Liver (tissue), 9 donors: ENCODE results near the gene TOGARAM2. TPM values are rescaled to one million over a fixed set of nuclear protein-coding genes. Genes with fewer than 3 reads are reported as not detected.

Source experiments
- DNase-seq: peaks from one replicate; pipeline ENCODE4 v3.0.0-alpha.2; 2017; ENCODE audit warnings: low spot score
- H3K27ac ChIP-seq, 2 donors: one replicate each; pipeline ENCODE4 v1.7.0; 2013; ENCODE audit warnings: inconsistent platforms in 2 of 2, low read length in 2 of 2, control low read depth in 1 of 2, low read depth in 1 of 2, mild to moderate bottlenecking in 1 of 2
- H3K27me3 ChIP-seq, 4 donors: one replicate each; pipeline versions ENCODE4 v1.6.1 to v1.7.0; 2013; ENCODE audit warnings: low read length in 3 of 4, inconsistent platforms in 1 of 4, mild to moderate bottlenecking in 1 of 4, moderate library complexity in 1 of 4; ENCODE audit not compliant: control insufficient read depth in 4 of 4, insufficient read depth in 4 of 4
- H3K36me3 ChIP-seq, 4 donors: one replicate each; pipeline versions ENCODE4 v1.6.1 to v1.7.0; 2013; ENCODE audit warnings: low read length in 3 of 4, mild to moderate bottlenecking in 3 of 4, low read depth in 1 of 4, moderate library complexity in 1 of 4; ENCODE audit not compliant: control insufficient read depth in 4 of 4, insufficient read depth in 3 of 4
- H3K4me1 ChIP-seq, 4 donors: one replicate each; pipeline versions ENCODE4 v1.6.1 to v1.7.0; 2013; ENCODE audit warnings: low read length in 3 of 4, mild to moderate bottlenecking in 3 of 4, moderate library complexity in 1 of 4; ENCODE audit not compliant: control insufficient read depth in 4 of 4, insufficient read depth in 4 of 4
- H3K4me3 ChIP-seq, 3 donors: one replicate each; pipeline versions ENCODE4 v1.6.1 to v1.7.0; 2013; ENCODE audit warnings: low read length in 3 of 3, control low read depth in 1 of 3, low read depth in 1 of 3, mild to moderate bottlenecking in 1 of 3
- H3K9ac ChIP-seq, 2 donors: one replicate each; pipeline ENCODE4 v1.7.0; 2013; ENCODE audit warnings: low read length in 2 of 2, mild to moderate bottlenecking in 2 of 2, moderate library complexity in 2 of 2, control low read depth in 1 of 2, low read depth in 1 of 2
- H3K9me3 ChIP-seq, 4 donors: one replicate each; pipeline versions ENCODE4 v1.6.1 to v1.7.0; 2013; ENCODE audit warnings: low read length in 3 of 4; ENCODE audit not compliant: control insufficient read depth in 4 of 4
- CTCF ChIP-seq: fragments of 150-350 bp; IDR thresholded peaks from 2 replicates; pipeline ENCODE4 v1.5.1; 2017; ENCODE audit warnings: improper control_type of control experiment, low read depth, low read length; ENCODE audit not compliant: missing input control
- EGR1 ChIP-seq, 2 donors: IDR thresholded peaks; 2 replicates each; pipeline ENCODE4 v1.6.1; 2016 to 2018; ENCODE audit warnings: antibody characterized with exemption in 2 of 2, low read depth in 2 of 2
- FOXA2 ChIP-seq: IDR thresholded peaks from 2 replicates; pipeline ENCODE4 v1.6.1; 2016; ENCODE audit warnings: antibody characterized with exemption
- GABPA ChIP-seq, 2 donors: IDR thresholded peaks in 1 of 2; conservative IDR thresholded peaks in 1 of 2; 2 replicates each; pipeline ENCODE4 v1.6.1; 2016; ENCODE audit warnings: antibody characterized with exemption in 2 of 2, mild to moderate bottlenecking in 1 of 2, moderate library complexity in 1 of 2
- HNF4A ChIP-seq, 2 donors: conservative IDR thresholded peaks; 2 replicates each; pipeline ENCODE4 v1.6.1; 2016; ENCODE audit warnings: antibody characterized with exemption in 2 of 2, mild to moderate bottlenecking in 2 of 2
- JUND ChIP-seq, 2 donors: IDR thresholded peaks; 2 replicates each; pipeline ENCODE4 v1.6.1; 2016; ENCODE audit warnings: antibody characterized with exemption in 2 of 2
- NR2F2 ChIP-seq: IDR thresholded peaks from 2 replicates; pipeline ENCODE4 v1.6.1; 2016; ENCODE audit warnings: antibody characterized with exemption
- RAD21 ChIP-seq, 2 donors: IDR thresholded peaks; 2 replicates each; pipeline ENCODE4 v1.6.1; 2016; ENCODE audit warnings: antibody characterized with exemption in 2 of 2, mild to moderate bottlenecking in 2 of 2
- REST ChIP-seq: IDR thresholded peaks from 2 replicates; pipeline ENCODE4 v1.6.1; 2016; ENCODE audit warnings: antibody characterized with exemption, mild to moderate bottlenecking
- RXRA ChIP-seq, 2 donors: IDR thresholded peaks; 2 replicates each; pipeline ENCODE4 v1.6.1; 2017 to 2018; ENCODE audit warnings: antibody characterized with exemption in 2 of 2, mild to moderate bottlenecking in 1 of 2
- SP1 ChIP-seq: IDR thresholded peaks from 2 replicates; pipeline ENCODE4 v1.6.1; 2018; ENCODE audit warnings: antibody characterized with exemption, mild to moderate bottlenecking
- TAF1 ChIP-seq: conservative IDR thresholded peaks from 2 replicates; pipeline ENCODE4 v1.6.1; 2016; ENCODE audit warnings: antibody characterized with exemption, mild to moderate bottlenecking
- YY1 ChIP-seq: IDR thresholded peaks from 2 replicates; pipeline ENCODE4 v1.6.1; 2016; ENCODE audit warnings: antibody characterized with exemption, mild to moderate bottlenecking
- WGBS: extraction: QIAGEN DNeasy Blood & Tissue Kit; methylation state at CpG from one replicate; pipeline ENCODE4 v1.1.7; 2013; 5-methylcytosine and 5-hydroxymethylcytosine counted together
- polyA plus RNA-seq, 2 donors: library from polyadenylated mRNA; stranded (reverse) in 1 of 2; unstranded in 1 of 2; fragments of 200-250 nt in 1 of 2; fragments of >200 nt in 1 of 2; fragmentation: Nextera tagmentation in 1 of 2; extraction: Ambion mirVana in 1 of 2; gene quantifications; one replicate each; pipeline versions ENCODE4 v1.2.1 to v1.2.3, GENCODE V29; 2013 to 2015
- total RNA-seq, 2 donors: library from RNA; depleted of rRNA; stranded (reverse); fragments of >200 nt; gene quantifications; one replicate each; pipeline ENCODE4 v1.2.3, GENCODE V29; 2014
- TF ChIP-seq, protein P1 (sequence below): IDR thresholded peaks from 2 replicates; pipeline ENCODE4 v1.6.1; 2016; ENCODE audit warnings: antibody characterized with exemption
- donor health status: healthy.
- donor health status: healthy.
- donor health status: healthy.
- donor health status: healthy.
- donor health status: healthy.

Gene TOGARAM2
- total and polyA plus RNA-seq, 4 donors, result 0.15 to 0.42 (median 0.19) TPM; not detected in 1

DNA sequence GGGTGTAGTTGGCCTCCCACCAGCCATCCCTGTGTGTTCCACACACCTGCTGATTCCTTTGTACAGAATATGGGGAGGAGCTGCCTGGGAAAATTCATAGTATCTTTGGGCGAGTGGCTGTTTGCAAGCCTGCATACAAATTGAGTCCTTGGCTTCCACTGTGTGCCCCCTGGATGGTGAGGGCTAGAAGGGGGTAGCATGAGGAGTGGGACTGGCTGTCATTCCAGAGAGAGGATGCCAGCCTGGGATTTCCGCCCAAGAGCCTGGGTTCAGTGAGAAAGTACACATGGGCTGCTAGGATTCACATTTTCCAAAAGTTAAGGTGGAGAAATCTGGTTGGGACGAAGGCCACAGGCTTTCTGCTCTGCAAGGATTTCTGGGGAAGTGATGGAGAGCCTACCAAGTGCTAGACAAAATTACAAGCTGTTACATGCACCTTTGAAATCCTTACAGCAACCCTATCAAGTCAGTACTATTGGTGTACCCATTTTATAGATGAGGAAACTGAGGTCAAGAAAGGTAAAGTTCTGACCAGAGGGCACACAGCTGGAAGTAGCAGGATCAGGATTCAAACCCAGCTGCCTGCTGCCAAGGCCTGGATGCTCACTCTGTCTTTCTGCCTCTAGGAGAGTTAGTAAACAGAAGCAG lies 606 bp upstream of the TOGARAM2 start:
- TF ChIP-seq FOXA2, result no peak
- TF ChIP-seq NR2F2, result no peak
- TF ChIP-seq HNF4A (conservative IDR thresholded peaks at IDR 0.05), result no peak
- TF ChIP-seq RXRA (IDR thresholded peaks at IDR 0.05), result no peak
- H3K4me1 ChIP-seq, result no peaks in the 10 kb centered on the region
- no peaks in the 10 kb centered on the region for H3K36me3 ChIP-seq
- no peak overlapping the region for H3K4me3 ChIP-seq
- H3K27ac ChIP-seq, result no peak overlapping the region
- H3K9me3 ChIP-seq, result no peaks in the 10 kb centered on the region
- DNase-seq, result no peak
- H3K9ac ChIP-seq, result no peak overlapping the region
- H3K27me3 ChIP-seq, result no peaks in the 10 kb centered on the region
- 91% methylated on average over 3 of the region's 3 CpGs for whole genome bisulfite sequencing

- no peaks in the 10 kb centered on the region for H3K9me3 ChIP-seq
- 81% methylated on average over 11 of the region's 11 CpGs for WGBS
- no peaks in the 10 kb centered on the region for H3K27me3 ChIP-seq
- no peaks in the 10 kb centered on the region for H3K36me3 ChIP-seq
- H3K4me3 ChIP-seq, result no peak overlapping the region
- no peak for TF ChIP-seq YY1
- TF ChIP-seq, protein P1, sequence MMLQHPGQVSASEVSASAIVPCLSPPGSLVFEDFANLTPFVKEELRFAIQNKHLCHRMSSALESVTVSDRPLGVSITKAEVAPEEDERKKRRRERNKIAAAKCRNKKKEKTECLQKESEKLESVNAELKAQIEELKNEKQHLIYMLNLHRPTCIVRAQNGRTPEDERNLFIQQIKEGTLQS, result no peak
- no peak for TF ChIP-seq SP1
- no peak for TF ChIP-seq TAF1
- no peak for TF ChIP-seq EGR1 (IDR thresholded peaks at IDR 0.05; ENCODE audit: low read depth in 2 of 2)
- no peak for TF ChIP-seq RXRA (IDR thresholded peaks at IDR 0.05)
- TF ChIP-seq RAD21 (IDR thresholded peaks at IDR 0.05), result no peak
- no peak for TF ChIP-seq CTCF
- TF ChIP-seq JUND (IDR thresholded peaks at IDR 0.05), result no peak
- TF ChIP-seq GABPA (IDR thresholded peaks at IDR 0.05 in 1 of 2, conservative IDR thresholded peaks at IDR 0.05 in 1 of 2), result no peak
- no peak for TF ChIP-seq FOXA2
- TF ChIP-seq REST, result no peak
- TF ChIP-seq NR2F2, result no peak
- no peaks in the 10 kb centered on the region for H3K4me1 ChIP-seq
- no peak for DNase-seq
- H3K27ac ChIP-seq, result no peak overlapping the region
- H3K9ac ChIP-seq, result no peak overlapping the region
Observed at GRCh38 chr2:28981620-28982376, 700 bp downstream of the TOGARAM2 start.
